ENCODE results near the gene USP19.

The USP19 gene

GRCh38 chr3:49081429-49081828 is 39.2 kb downstream of the USP19 start:
- no peak for DNase-seq (ENCODE audit: low spot score)
- H3K4me3 ChIP-seq, result no peak overlapping the region
- no peak overlapping the region for H3K27ac ChIP-seq
- TF ChIP-seq CTCF (IDR thresholded peaks at IDR 0.05), result no peak

GRCh38 chr3:49079270-49079669 is 41.4 kb downstream of the USP19 start:
- TF ChIP-seq CTCF (IDR thresholded peaks at IDR 0.05), result no peak
- no peak for DNase-seq (ENCODE audit: low spot score)
- H3K4me3 ChIP-seq, result no peak overlapping the region
- no peak overlapping the region for H3K27ac ChIP-seq

- Histone ChIP-seq H3K4me3 (no peak overlapping the region), H3K27ac (no peak overlapping the region)
- DNase-seq (ENCODE audit: low spot score), result no peak
- no peak for TF ChIP-seq CTCF (IDR thresholded peaks at IDR 0.05)
These were observed 44.0 kb downstream of the USP19 start for GRCh38 chr3:49076646-49077045.

- Histone ChIP-seq H3K27ac (no peak overlapping the region), H3K4me3 (no peak overlapping the region)
- DNase-seq (ENCODE audit: low spot score), result no peak
- TF ChIP-seq CTCF (IDR thresholded peaks at IDR 0.05), result no peak
These were observed 44.5 kb downstream of the USP19 start for GRCh38 chr3:49076116-49076515.

Measured in coronary artery (tissue), 2 donors.